T-helper 1 cell (primary cell): ENCODE data around the gene TM2D3.

ENCODE experiments used
- DNase-seq, 5 donors: peaks; one replicate each; pipeline ENCODE4 v3.0.0-alpha.2; 2012 to 2020
- total RNA-seq, 4 donors: gene quantifications; one replicate each; lab custom pipeline; 2026; lab: John Stamatoyannopoulos, UW

Gene TM2D3, protein sequence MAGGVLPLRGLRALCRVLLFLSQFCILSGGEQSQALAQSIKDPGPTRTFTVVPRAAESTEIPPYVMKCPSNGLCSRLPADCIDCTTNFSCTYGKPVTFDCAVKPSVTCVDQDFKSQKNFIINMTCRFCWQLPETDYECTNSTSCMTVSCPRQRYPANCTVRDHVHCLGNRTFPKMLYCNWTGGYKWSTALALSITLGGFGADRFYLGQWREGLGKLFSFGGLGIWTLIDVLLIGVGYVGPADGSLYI
- total RNA-seq, result 52.2 to 74.7 (median 60.4) reads per million in 4 donors

GRCh38 chr15:101652098-101652785 is at the start of gene TM2D3:
Gene TM2D3 (minus strand): TSS chr15:101652381. CDS start chr15:101652361, 20 bp downstream.
- DNase-seq, result peak; percentile 91 to 98 (median 92)

- DNase-seq, result no peak
Observed at GRCh38 chr15:101698314-101698713, 46.1 kb upstream of the TM2D3 start.

- DNase-seq, result peak in 1 of 5 donors; percentile 53
Observed at GRCh38 chr15:101697488-101697887, 45.3 kb upstream of the TM2D3 start.

DNA sequence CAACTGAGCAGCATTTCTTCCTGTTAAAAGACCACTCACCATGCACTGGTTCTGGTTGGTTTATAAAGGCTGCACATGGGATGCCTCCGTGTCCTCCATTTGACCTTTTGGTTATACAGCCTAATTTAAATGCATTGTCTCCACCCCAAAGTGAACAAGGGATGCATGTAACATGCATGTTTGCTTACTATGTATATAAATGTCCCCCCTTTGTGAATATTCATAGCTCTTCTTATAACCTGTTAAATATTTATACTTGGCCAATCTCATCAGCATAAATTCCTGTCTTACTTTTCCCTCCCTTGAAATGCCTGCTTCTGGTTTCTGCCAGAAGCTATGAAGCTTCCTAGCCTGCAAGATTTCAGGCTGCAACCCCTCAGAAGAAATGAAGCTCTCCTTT is 44.6 kb upstream of the TM2D3 start:
- DNase-seq, result no peak

GRCh38 chr15:101694261-101694660 is 42.1 kb upstream of the TM2D3 start:
- no peak for DNase-seq

DNA sequence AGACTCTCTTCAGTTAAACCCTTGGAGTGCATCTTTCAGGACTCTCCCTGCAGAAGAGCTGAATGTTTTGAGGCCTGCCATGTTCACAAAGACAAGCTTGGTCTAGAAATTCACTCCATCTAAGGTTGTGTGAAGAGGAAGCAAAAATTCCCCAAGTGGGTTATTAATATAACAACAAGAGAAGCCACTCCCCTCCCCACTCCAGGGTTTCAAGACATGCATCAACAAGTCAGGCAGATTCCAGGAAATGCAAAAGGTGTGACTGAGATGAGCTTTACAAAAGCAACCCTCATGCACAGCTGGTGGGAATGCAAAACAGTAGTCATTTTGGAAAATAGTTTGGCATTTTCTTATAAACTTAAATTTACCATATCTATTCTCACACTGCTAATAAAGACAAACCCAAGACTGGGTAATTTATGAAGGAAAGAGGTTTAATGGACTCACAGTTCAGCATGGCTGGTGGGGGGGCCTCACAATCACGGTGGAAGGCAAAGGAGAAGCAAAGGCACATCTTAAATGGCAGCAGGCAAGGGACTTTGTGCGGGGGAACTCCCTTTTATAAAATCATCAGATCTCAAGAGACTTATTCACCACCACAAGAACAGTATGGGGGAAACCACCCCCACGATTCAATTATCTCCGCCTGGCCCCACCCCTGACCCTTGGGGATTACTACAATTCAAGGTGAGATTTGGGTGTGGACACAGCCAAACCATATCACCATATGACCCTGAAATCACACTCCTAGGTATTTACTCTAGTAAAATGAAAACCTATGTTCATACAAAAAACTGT is 40.8 kb upstream of the TM2D3 start:
- DNase-seq, result no peak

GRCh38 chr15:101689901-101690300 is 37.7 kb upstream of the TM2D3 start:
- peak in 1 of 5 donors; percentile 62 for DNase-seq

DNA sequence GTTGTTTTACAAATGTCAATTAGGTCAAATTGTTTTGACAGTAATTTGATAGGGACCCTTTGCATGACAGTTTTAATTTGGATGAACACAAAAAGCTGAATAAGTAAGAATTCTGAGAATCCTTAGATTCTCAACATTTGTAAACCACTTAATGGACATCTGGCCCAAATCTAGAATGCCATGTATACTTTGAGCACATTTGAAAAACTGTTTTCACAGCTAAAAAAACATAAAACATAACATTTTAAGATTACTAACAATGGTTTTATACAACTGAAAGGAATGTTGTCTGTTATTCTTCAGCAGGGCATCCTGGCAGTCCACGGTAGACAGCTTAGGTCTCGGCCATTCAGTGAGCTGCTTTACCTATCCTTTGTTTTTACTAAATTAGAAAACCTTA is 34.5 kb upstream of the TM2D3 start:
- DNase-seq, result no peak

DNA sequence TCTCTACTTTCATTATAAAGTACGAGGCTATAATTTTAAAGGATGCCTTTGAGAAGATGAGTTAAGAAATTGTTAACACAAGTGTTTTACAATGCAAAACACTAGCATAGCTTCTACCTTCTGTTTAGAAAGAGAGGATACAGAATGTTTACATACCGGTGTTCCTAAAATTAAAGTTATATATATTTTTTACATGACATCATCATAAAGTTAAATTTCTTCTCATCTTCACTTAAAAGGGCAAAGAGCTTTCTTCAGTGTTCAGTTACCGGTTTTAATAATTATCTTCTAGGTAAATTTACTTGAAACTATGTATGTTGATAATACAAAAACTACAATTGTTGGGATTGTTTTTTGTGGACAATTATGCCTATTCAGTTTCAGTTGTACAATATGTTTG is 32.7 kb upstream of the TM2D3 start:
- DNase-seq, result no peak

GRCh38 chr15:101684384-101684783 is 32.2 kb upstream of the TM2D3 start:
- no peak for DNase-seq

DNA sequence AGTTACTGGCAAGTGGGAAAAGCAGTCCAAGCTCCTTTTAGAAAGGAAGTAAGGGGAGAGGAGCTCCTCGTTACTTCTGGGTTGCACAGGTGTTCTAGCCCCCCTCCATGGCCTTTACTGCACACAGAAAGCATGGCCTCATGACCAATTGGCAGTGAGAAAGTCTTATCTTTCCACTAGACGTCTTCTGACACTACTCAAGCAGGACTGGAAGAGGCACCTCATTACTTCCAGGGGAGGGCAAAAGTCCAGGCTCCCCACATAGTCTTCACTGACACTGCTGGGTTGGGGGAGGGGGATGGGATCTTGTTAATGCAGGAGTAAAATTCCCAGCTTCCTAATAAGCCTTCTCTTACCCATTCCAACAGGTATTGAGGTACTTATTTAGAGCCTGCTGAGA is 27.6 kb upstream of the TM2D3 start:
- no peak for DNase-seq

DNA sequence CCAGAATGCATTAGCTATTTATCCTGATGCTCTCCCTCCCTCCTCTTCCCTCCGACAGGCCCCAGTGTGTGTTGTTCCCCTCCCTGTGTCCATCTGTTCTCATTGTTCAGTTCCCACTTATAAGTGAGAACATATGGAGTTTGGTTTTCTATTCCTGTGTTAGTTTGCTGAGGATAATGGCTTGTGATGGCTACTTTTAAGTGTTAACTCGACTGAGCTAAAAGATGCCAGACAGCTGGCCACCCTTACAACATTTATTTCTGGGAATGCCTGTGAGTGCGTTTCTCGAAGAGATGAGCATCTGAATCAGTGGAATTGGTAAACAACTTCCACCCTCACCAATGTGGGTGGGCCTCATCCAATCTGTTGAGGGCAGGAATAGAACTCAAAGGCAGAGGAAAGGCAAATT is 24.7 kb upstream of the TM2D3 start:
- DNase-seq, result no peak

- DNase-seq, result peak in 1 of 5 donors; percentile 45
Observed at GRCh38 chr15:101675796-101676582, 23.8 kb upstream of the TM2D3 start.

DNA sequence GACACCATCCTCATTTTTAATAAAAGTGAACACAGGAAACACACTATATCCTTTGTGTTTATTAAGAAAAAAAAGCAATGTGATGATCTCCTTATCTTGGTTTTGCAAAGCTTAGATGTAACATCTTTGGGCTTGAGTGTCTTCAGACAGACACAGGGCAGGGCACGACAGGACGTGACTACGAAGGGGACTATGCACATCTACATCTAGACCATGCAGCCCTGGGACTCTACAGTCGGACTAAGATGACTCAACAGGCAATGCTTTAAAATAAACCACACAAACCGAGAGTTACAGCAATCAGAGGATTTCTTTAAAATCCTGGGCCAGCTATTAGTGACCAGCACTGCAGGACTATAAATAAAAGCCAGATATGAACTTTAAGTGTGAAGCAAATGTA is 22.8 kb upstream of the TM2D3 start:
- DNase-seq, result peak in 1 of 5 donors; percentile 30

DNA sequence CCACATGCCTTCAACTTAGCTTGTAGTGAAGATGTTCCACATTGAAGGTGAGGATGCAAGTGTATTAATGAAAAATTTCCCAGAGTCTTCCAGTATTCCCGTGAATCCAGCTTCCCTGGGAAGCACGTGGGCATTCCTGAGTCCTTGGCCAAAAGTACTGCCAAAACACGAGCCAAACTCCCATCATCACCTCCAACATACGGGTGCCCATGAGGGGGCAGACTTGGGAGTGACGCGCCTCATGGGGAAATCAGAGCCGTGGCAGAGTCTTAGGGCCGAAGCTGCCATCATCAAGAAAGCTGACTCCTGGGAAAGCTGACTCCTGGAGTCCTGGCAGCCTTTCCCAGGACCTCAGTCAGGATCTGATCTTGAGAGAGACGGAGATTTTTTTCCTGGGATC is 20.1 kb upstream of the TM2D3 start:
- no peak for DNase-seq

- DNase-seq, result no peak
Observed at GRCh38 chr15:101669744-101670143, 17.6 kb upstream of the TM2D3 start.

- no peak for DNase-seq
Observed at GRCh38 chr15:101667881-101668280, 15.7 kb upstream of the TM2D3 start.

- DNase-seq, result no peak
Observed at GRCh38 chr15:101664303-101664913, 12.2 kb upstream of the TM2D3 start.

GRCh38 chr15:101662203-101662602 is 10.0 kb upstream of the TM2D3 start:
- DNase-seq, result no peak

DNA sequence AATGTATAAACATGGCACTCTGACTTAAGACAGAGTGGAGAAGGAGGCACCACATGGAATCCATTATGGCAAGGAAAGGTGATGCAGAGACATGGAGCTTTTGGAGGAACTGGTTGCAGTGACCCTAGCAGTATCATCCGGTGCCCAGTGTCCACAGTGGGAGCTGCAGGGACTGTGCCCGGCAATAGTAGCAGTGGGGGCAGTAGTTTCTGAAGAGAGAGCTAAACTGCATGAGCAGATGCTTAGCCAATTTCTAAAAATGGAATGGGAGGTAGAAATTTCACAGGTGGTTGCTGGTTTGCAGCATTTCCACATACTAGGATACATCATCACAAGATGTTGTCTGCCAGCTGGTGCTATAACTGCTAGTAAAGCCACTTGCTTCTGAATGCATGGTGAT is 7.8 kb upstream of the TM2D3 start:
- DNase-seq, result no peak

DNA sequence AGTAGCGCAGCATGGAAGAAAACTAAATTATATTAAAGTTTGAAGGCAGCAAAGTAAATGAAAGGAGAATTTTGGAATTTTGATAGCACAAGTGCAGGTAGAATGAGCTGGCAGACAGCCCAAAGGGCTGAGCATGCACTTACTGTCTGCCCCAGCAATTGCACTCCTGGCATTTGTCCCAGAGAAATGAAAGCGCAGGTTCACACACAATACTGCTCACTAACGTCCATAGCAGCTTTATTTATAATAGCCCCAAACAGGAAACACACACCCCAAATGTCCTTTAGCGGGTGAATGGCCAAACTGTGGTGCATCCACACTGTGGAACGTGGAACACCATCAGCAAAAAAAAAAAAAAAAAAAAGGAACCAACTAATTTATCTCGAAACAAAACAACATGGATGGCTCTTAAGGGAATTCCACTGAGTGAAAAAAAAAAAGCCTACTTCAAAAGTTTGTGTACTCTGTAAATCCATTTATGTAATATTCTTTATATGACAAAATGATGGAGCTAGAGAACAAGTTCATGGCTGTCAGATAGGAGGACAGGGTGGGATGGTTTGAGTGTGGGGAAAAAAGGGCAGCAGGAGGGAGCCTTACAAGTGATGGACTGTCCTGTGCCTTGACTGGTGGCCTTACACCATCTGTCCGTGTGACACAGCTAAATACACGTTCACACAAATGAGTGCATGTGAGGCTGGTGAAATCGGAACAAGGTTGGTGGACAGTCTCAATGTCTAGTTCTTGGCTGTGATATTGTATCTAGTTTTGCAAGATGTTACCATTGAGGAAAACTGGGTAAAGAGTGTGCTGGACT is 6.0 kb upstream of the TM2D3 start:
- no peak for DNase-seq
